ENCODE measurements around the gene PLXNB2.

- TF ChIP-seq ESRRG (CRISPR knock-in tag; IDR thresholded peaks at IDR 0.05) (no peak), PATZ1 (CRISPR knock-in tag; IDR thresholded peaks at IDR 0.05; ENCODE audit: borderline replicate concordance) (no peak), ZFP3 (CRISPR knock-in tag; IDR thresholded peaks at IDR 0.05) (no peak)
Measured at GRCh38 chr22:50264946-50265669, 42.3 kb downstream of the PLXNB2 start.
